B cell (primary cell): ENCODE results near the gene C16orf54. TPM values are rescaled to one million over a fixed set of nuclear protein-coding genes. Genes with fewer than 3 reads are reported as not detected.
"Not testable (repeated sequence)": the region's sequence is repeated elsewhere in the genome, so short reads cannot be mapped to it uniquely, and the experiment has no call there.

Experiments
- ATAC-seq: fragments of 200-7000 bp; cut with Tn5 transposase; one replicate; pipeline ENCODE4 v1.10.0; 2021; ENCODE audit warnings: low read depth, mild to moderate bottlenecking, moderate number of reproducible peaks, moderate library complexity
- CTCF ChIA-PET: fragments of 350-600 bp; sonication (Branson Sonifier 250); formaldehyde crosslinking; loops from one replicate; lab custom pipeline; 2021; ENCODE audit warnings: antibody characterized with exemption, inconsistent platforms; lab: Charles Lee
- POLR2A ChIA-PET: fragments of 350-600 bp; sonication (Branson Sonifier 250); formaldehyde crosslinking; loops from one replicate; lab custom pipeline; 2021; ENCODE audit warnings: antibody characterized with exemption; lab: Charles Lee
- DNase-seq: peaks from one replicate; pipeline ENCODE4 v3.0.0; 2013
- H2AFZ ChIP-seq: 2 replicates; pipeline ENCODE4 v1.6.1; 2012; ENCODE audit warnings: mild to moderate bottlenecking, low read depth, low read length; ENCODE audit not compliant: insufficient read depth, poor library complexity, severe bottlenecking
- H3K27ac ChIP-seq, 2 donors: 1 replicate in 1 of 2; 2 replicates in 1 of 2; pipeline ENCODE4 v1.5.1; 2012 to 2013; ENCODE audit warnings: low read length in 2 of 2, mild to moderate bottlenecking in 2 of 2, moderate library complexity in 1 of 2
- H3K27me3 ChIP-seq, 4 experiments: fragments of 200-600 bp in 1 of 4; sonication (generic) in 1 of 4; replicated peaks in 1 of 4; 1 replicate in 2 of 4; 2 replicates in 2 of 4; pipeline versions ENCODE4 v1.6.1 to v1.7.0; 2013 to 2016; ENCODE audit warnings: low read length in 3 of 4, mild to moderate bottlenecking in 2 of 4, mixed read lengths in 1 of 4, moderate library complexity in 1 of 4; ENCODE audit not compliant: insufficient read depth in 4 of 4, control insufficient read depth in 3 of 4; ENCODE audit errors: control extremely low read depth in 1 of 4
- H3K36me3 ChIP-seq, 2 experiments: replicated peaks in 1 of 2; 1 replicate in 1 of 2; 2 replicates in 1 of 2; pipeline versions ENCODE4 v1.6.1 to v1.7.1; 2013; ENCODE audit warnings: low read length in 1 of 2; ENCODE audit not compliant: insufficient read depth in 2 of 2, control insufficient read depth in 1 of 2; ENCODE audit errors: control extremely low read depth in 1 of 2, extremely low read depth in 1 of 2
- H3K4me1 ChIP-seq, 2 donors: fragments of 200-600 bp in 1 of 2; sonication (generic) in 1 of 2; 1 replicate in 1 of 2; 2 replicates in 1 of 2; pipeline versions ENCODE4 v1.5.1 to v1.6.1; 2013 to 2017; ENCODE audit warnings: low read length in 2 of 2; ENCODE audit not compliant: control insufficient read depth in 2 of 2, insufficient read depth in 2 of 2
- H3K4me2 ChIP-seq: replicated peaks from 2 replicates; pipeline ENCODE3; 2012; ENCODE audit warnings: mild to moderate bottlenecking, low read depth, low read length; ENCODE audit not compliant: poor library complexity, severe bottlenecking
- H3K4me3 ChIP-seq, 5 experiments: fragments of 200-600 bp in 1 of 5; sonication (generic) in 1 of 5; 1 replicate in 3 of 5; 2 replicates in 2 of 5; pipeline versions ENCODE4 v1.5.1 to v1.7.0; 2011 to 2016; ENCODE audit warnings: low read length in 4 of 5, mild to moderate bottlenecking in 4 of 5, low read depth in 2 of 5, control low read depth in 1 of 5, moderate library complexity in 1 of 5; ENCODE audit not compliant: insufficient read depth in 1 of 5; ENCODE audit errors: control extremely low read depth in 1 of 5, extremely low read depth in 1 of 5
- H3K79me2 ChIP-seq: fragments of 200-600 bp; sonication (generic); one replicate; pipeline ENCODE4 v1.6.0; 2016; ENCODE audit warnings: low read length; ENCODE audit not compliant: control insufficient read depth, insufficient read depth
- H3K9ac ChIP-seq: fragments of 200-600 bp; sonication (generic); 2 replicates; pipeline ENCODE4 v1.6.1; 2017; ENCODE audit warnings: mild to moderate bottlenecking, low read length, moderate library complexity
- H3K9me3 ChIP-seq, 3 donors: one replicate each; pipeline versions ENCODE4 v1.6.1 to v1.7.1; 2013; ENCODE audit warnings: low read length in 2 of 3; ENCODE audit not compliant: control insufficient read depth in 2 of 3, insufficient read depth in 1 of 3; ENCODE audit errors: control extremely low read depth in 1 of 3
- H4K20me1 ChIP-seq: 2 replicates; pipeline ENCODE4 v1.6.0; 2012; ENCODE audit warnings: mild to moderate bottlenecking, low read length; ENCODE audit not compliant: insufficient read depth, control insufficient read depth, poor library complexity, severe bottlenecking
- H3K27ac Mint-ChIP-seq: one replicate; pipeline ENCODE4 v1.8.0; 2021; ENCODE audit warnings: mixed read lengths
- H3K27me3 Mint-ChIP-seq: one replicate; pipeline ENCODE4 v1.8.0; 2021; ENCODE audit warnings: mixed read lengths
- H3K4me1 Mint-ChIP-seq: one replicate; pipeline ENCODE4 v1.8.0; 2021; ENCODE audit warnings: mixed read lengths
- H3K4me3 Mint-ChIP-seq: one replicate; pipeline ENCODE4 v1.8.0; 2021; ENCODE audit warnings: mixed read lengths
- H3K9me3 Mint-ChIP-seq: one replicate; pipeline ENCODE4 v1.8.0; 2022; ENCODE audit warnings: mixed read lengths; ENCODE audit not compliant: insufficient read depth
- EZH2 ChIP-seq: IDR thresholded peaks from 2 replicates; pipeline ENCODE4 v1.6.1; 2012; ENCODE audit warnings: borderline replicate concordance, low read depth, mild to moderate bottlenecking, moderate library complexity, low read length; ENCODE audit not compliant: insufficient read depth, poor library complexity, severe bottlenecking
- WGBS: methylation state at CpG from one replicate; pipeline ENCODE4 v1.1.5; 2013; ENCODE audit warnings: missing lambda C conversion rate; ENCODE audit not compliant: insufficient coverage; 5-methylcytosine and 5-hydroxymethylcytosine counted together
- intact Hi-C: fragments of 100-400 bp; cut with micrococcal nuclease; formaldehyde crosslinking; loops from one replicate; pipeline ENCODE4 v1.10.0; 2022
- polyA plus RNA-seq: library from polyadenylated mRNA; depleted of rRNA; stranded (reverse); fragments of >200 nt; gene quantifications from 2 replicates; pipeline ENCODE4 v1.2.3, GENCODE V29; 2012
- total RNA-seq, 2 donors: library from RNA; stranded (reverse); fragments of 120-200 nt in 1 of 2; gene quantifications; 1 replicate in 1 of 2; 2 replicates in 1 of 2; pipeline versions ENCODE4 v1.2.3 to v1.2.4, GENCODE V29; 2013 to 2022
- TF ChIP-seq, protein P1 (sequence below): fragments of 200-600 bp; IDR thresholded peaks from one replicate; pipeline ENCODE4 v1.8.0; 2022; ENCODE audit warnings: antibody characterized with exemption, mild to moderate bottlenecking

Gene C16orf54
- total and polyA plus RNA-seq, 2 donors (not counting 1 experiment from before 2014, with no cell fraction given), result 44.0 to 68.3 TPM

GRCh38 chr16:29743475-29743826 is 2.3 kb downstream of the C16orf54 start:
- peaks cover 75% of the 10 kb centered on the region for H3K79me2 ChIP-seq
- H3K4me2 ChIP-seq, result peak overlapping the region; percentile 81
- ATAC-seq (no peak), DNase-seq (no peak)
- Mint-ChIP-seq H3K4me3 (peak overlapping the region; percentile 76), H3K27me3 (no peaks in the 10 kb centered on the region), H3K27ac (peak overlapping the region; percentile 87), H3K9me3 (no peaks in the 10 kb centered on the region), H3K4me1 (peaks cover 83% of the 10 kb centered on the region)
- peaks cover 0 to 5% (median 0%) of the 10 kb centered on the region in 3 donors for H3K9me3 ChIP-seq
- H3K4me1 ChIP-seq, result peaks cover 64 to 82% of the 10 kb centered on the region in 2 donors
- H2AFZ ChIP-seq, result no peak overlapping the region
- H3K27me3 ChIP-seq, result no peaks in the 10 kb centered on the region
- no peak for TF ChIP-seq EZH2
- TF ChIP-seq, protein P1, sequence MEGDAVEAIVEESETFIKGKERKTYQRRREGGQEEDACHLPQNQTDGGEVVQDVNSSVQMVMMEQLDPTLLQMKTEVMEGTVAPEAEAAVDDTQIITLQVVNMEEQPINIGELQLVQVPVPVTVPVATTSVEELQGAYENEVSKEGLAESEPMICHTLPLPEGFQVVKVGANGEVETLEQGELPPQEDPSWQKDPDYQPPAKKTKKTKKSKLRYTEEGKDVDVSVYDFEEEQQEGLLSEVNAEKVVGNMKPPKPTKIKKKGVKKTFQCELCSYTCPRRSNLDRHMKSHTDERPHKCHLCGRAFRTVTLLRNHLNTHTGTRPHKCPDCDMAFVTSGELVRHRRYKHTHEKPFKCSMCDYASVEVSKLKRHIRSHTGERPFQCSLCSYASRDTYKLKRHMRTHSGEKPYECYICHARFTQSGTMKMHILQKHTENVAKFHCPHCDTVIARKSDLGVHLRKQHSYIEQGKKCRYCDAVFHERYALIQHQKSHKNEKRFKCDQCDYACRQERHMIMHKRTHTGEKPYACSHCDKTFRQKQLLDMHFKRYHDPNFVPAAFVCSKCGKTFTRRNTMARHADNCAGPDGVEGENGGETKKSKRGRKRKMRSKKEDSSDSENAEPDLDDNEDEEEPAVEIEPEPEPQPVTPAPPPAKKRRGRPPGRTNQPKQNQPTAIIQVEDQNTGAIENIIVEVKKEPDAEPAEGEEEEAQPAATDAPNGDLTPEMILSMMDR, result no peak
- peaks cover 35% of the 10 kb centered on the region for H4K20me1 ChIP-seq
- peak overlapping the region; percentile 99 for H3K9ac ChIP-seq
- 79% methylated on average over 2 of the region's 5 CpGs for WGBS
- ChIA-PET POLR2A (interaction anchor here (0.6 to 2.7 kb wide), 4 partner anchors 12 to 62 kb away, joined by 4 to 15 read pairs (median 9); no protein-coding TSS in a partner anchor), CTCF (interaction anchor here (1.3 kb wide), 1 partner anchor 11 kb away, joined by 4 read pairs; no protein-coding TSS in a partner anchor)
- peaks cover 2 to 45% of the 10 kb centered on the region in 2 experiments for H3K36me3 ChIP-seq
- intact Hi-C loops, result no loop called here
- H3K4me3 ChIP-seq, result peak overlapping the region; percentile 25 to 100 (median 97)
- H3K27ac ChIP-seq, result peak overlapping the region; percentile 95

GRCh38 chr16:29742683-29743275 is 3.0 kb downstream of the C16orf54 start:
- CTCF ChIA-PET, result interaction anchor here (0.7 to 1.3 kb wide), 2 partner anchors 11 to 57 kb away, joined by 3 to 4 read pairs; no protein-coding TSS in a partner anchor
- H3K36me3 ChIP-seq, result peaks cover 2 to 43% of the 10 kb centered on the region in 2 experiments
- intact Hi-C loops, result no loop called here
- H3K9me3 ChIP-seq, result no peaks in the 10 kb centered on the region
- H3K4me3 ChIP-seq, result peak overlapping the region in 1 of 5 experiments; percentile 100
- Mint-ChIP-seq H3K27ac (peak overlapping the region; percentile 74), H3K4me3 (no peak overlapping the region), H3K4me1 (peaks cover 88% of the 10 kb centered on the region), H3K9me3 (no peaks in the 10 kb centered on the region), H3K27me3 (no peaks in the 10 kb centered on the region)
- no peak overlapping the region for H2AFZ ChIP-seq
- H3K9ac ChIP-seq, result no peak overlapping the region
- peak overlapping the region; percentile 81 for H3K4me2 ChIP-seq
- H4K20me1 ChIP-seq, result peaks cover 35% of the 10 kb centered on the region
- peaks cover 71 to 85% of the 10 kb centered on the region in 2 donors for H3K4me1 ChIP-seq
- POLR2A ChIA-PET, result interaction anchor here (0.6 to 2.7 kb wide), 4 partner anchors 11 to 62 kb away, joined by 4 to 15 read pairs (median 9); no protein-coding TSS in a partner anchor
- peaks cover 75% of the 10 kb centered on the region for H3K79me2 ChIP-seq
- no peak for DNase-seq
- peak overlapping the region in 1 of 2 donors; percentile 95 for H3K27ac ChIP-seq
- H3K27me3 ChIP-seq, result no peaks in the 10 kb centered on the region
- no peak for TF ChIP-seq EZH2
- TF ChIP-seq, protein P1, result no peak
- no peak for ATAC-seq
- 88% methylated on average over 2 of the region's 7 CpGs for WGBS

GRCh38 chr16:29740630-29741015 is 5.2 kb downstream of the C16orf54 start:
- H3K4me3 ChIP-seq, H3K9ac ChIP-seq, DNase-seq, H3K4me2 ChIP-seq, POLR2A ChIA-PET, H3K27me3 Mint-ChIP-seq, intact Hi-C loops, H3K9me3 Mint-ChIP-seq, H2AFZ ChIP-seq, H3K27me3 ChIP-seq, ATAC-seq, H3K9me3 ChIP-seq: not testable (repeated sequence)
- peaks cover 2 to 43% of the 10 kb centered on the region in 2 experiments for H3K36me3 ChIP-seq
- Mint-ChIP-seq H3K4me3 (peak overlapping the region; percentile 8), H3K4me1 (peaks cover 83% of the 10 kb centered on the region), H3K27ac (peak overlapping the region; percentile 76)
- WGBS, result 80% methylated on average over 1 of the region's 11 CpGs
- H3K4me1 ChIP-seq, result peaks cover 59 to 77% of the 10 kb centered on the region in 2 donors
- peaks cover 69% of the 10 kb centered on the region for H3K79me2 ChIP-seq
- H3K27ac ChIP-seq, result peak overlapping the region in 1 of 2 donors; percentile 52
- peaks cover 34% of the 10 kb centered on the region for H4K20me1 ChIP-seq
- CTCF ChIA-PET, result interaction anchor here (1.5 kb wide), 1 partner anchor 49 kb away, joined by 5 read pairs; the partner anchor contains the start of gene KIF22
